GM20000 (cell line): ENCODE measurements around the gene GDPD5.
A peak's percentile ranks its signal among the peaks of the same experiment; 100 is the strongest.

Experiments used
- DNase-seq: peaks from one replicate; pipeline ENCODE4 v3.0.0; 2012; ENCODE audit warnings: low spot score
- CTCF ChIP-seq: IDR thresholded peaks from 2 replicates; pipeline ENCODE4 v1.5.1; 2012; ENCODE audit warnings: mild to moderate bottlenecking, control low read depth; ENCODE audit errors: extremely low read depth, missing control alignments

Gene GDPD5

GRCh38 chr11:75525433-75526191, at the start of gene GDPD5:
Gene GDPD5, minus strand, starts transcription at chr11:75525941. Its CDS starts 48,206 bp downstream, at chr11:75477735.
- TF ChIP-seq CTCF: peak; percentile 77
- DNase-seq: peak; percentile 99

GRCh38 chr11:75574698-75575602, 49.2 kb upstream of the GDPD5 start:
- no peak for DNase-seq
- TF ChIP-seq CTCF: no peak

GRCh38 chr11:75572744-75573143, 47.0 kb upstream of the GDPD5 start:
- no peak for DNase-seq
- TF ChIP-seq CTCF: no peak

GRCh38 chr11:75571625-75572024, 45.9 kb upstream of the GDPD5 start:
- TF ChIP-seq CTCF: no peak
- DNase-seq: no peak

GRCh38 chr11:75570559-75571139, 44.9 kb upstream of the GDPD5 start:
- no peak for TF ChIP-seq CTCF
- DNase-seq: no peak

GRCh38 chr11:75568616-75569219, 43.0 kb upstream of the GDPD5 start:
- TF ChIP-seq CTCF: no peak

More at GRCh38 chr11:75568616-75569219, 43.0 kb upstream of the GDPD5 start:
- DNase-seq: no peak
